GM23248 (cell line): ENCODE data around the gene DHX57.

Experiments
- EZH2 ChIP-seq: fragments of 200-600 bp; sonication (generic); IDR thresholded peaks from 2 replicates; pipeline ENCODE4 v1.6.1; 2018; ENCODE audit warnings: antibody characterized with exemption, mild to moderate bottlenecking; ENCODE audit not compliant: insufficient read depth, poor library complexity, severe bottlenecking
- EZH2phosphoT487 ChIP-seq: fragments of 200-600 bp; sonication (generic); IDR thresholded peaks from 2 replicates; pipeline ENCODE4 v1.6.1; 2018; ENCODE audit warnings: antibody characterized with exemption, moderate library complexity, mild to moderate bottlenecking, low read depth; ENCODE audit not compliant: insufficient read depth

DNA sequence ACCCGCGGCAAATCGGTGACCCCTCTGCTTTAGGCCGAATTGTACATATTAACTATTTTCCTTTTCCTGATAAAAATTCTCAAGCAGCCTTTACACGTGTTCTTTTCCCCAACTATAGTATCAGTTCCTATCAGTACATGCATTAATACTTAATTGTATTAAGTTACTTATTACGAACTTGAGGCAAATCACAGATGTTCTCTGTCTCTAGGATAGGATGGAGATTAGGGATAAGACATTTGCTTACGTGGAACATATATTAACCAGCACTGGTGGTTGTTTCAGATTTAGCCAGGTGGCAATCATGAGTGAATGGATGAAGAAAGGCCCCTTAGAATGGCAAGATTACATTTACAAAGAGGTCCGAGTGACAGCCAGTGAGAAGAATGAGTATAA is 97.0 kb downstream of the DHX57 start:
- TF ChIP-seq EZH2 (no peak), EZH2phosphoT487 (no peak)
